Neural cell (in vitro differentiated cells): ENCODE data around the gene AHNAK. TPM values are rescaled to one million over a fixed set of nuclear protein-coding genes. Genes with fewer than 3 reads are reported as not detected.

Experiments
- H2AFZ ChIP-seq: fragments of 200-600, 300-800 bp; sonication (generic), shearing (Covaris generic); 2 replicates; pipeline ENCODE4 v1.6.0; 2014; ENCODE audit warnings: low read depth, mild to moderate bottlenecking, antibody characterized with exemption, low read length, moderate library complexity
- H3F3A ChIP-seq: fragments of 200-600 bp; shearing (Covaris generic); 2 replicates; pipeline ENCODE4 v1.6.1; 2016; ENCODE audit warnings: mild to moderate bottlenecking, moderate library complexity, mixed read lengths, antibody characterized with exemption, low read length; ENCODE audit not compliant: insufficient read depth, poor library complexity, severe bottlenecking
- H3K27ac ChIP-seq: fragments of 200-600, 300-800 bp; sonication (generic), shearing (Covaris generic); 2 replicates; pipeline ENCODE4 v1.5.1; 2014; ENCODE audit warnings: mild to moderate bottlenecking, low read length, moderate library complexity
- H3K27me3 ChIP-seq: fragments of 300-800, 200-600 bp; sonication (generic), shearing (Covaris generic); 2 replicates; pipeline ENCODE4 v1.6.0; 2014; ENCODE audit warnings: mild to moderate bottlenecking, low read depth, low read length, moderate library complexity; ENCODE audit not compliant: insufficient read depth
- H3K36me3 ChIP-seq: fragments of 300-800, 200-600 bp; sonication (generic), shearing (Covaris generic); 2 replicates; pipeline ENCODE4 v1.5.1; 2014; ENCODE audit warnings: mild to moderate bottlenecking, antibody characterized with exemption, low read length, moderate library complexity; ENCODE audit not compliant: insufficient read depth
- H3K4me2 ChIP-seq: fragments of 300-800, 200-600 bp; sonication (generic), shearing (Covaris generic); 2 replicates; pipeline ENCODE4 v1.6.0; 2014; ENCODE audit warnings: mild to moderate bottlenecking, low read length
- H3K4me3 ChIP-seq: fragments of 300-800, 200-600 bp; sonication (generic), shearing (Covaris generic); 2 replicates; pipeline ENCODE4 v1.5.1; 2014; ENCODE audit warnings: mild to moderate bottlenecking, low read length, moderate library complexity
- H3K79me2 ChIP-seq: fragments of 200-600 bp; shearing (Covaris generic); replicated peaks from 2 replicates; pipeline ENCODE4 v1.6.0; 2014; ENCODE audit warnings: mild to moderate bottlenecking, low read length, moderate library complexity; ENCODE audit not compliant: insufficient read depth
- H3K9ac ChIP-seq: fragments of 300-800, 200-600 bp; sonication (generic), shearing (Covaris generic); 2 replicates; pipeline ENCODE4 v1.6.1; 2016; ENCODE audit warnings: mild to moderate bottlenecking, low read length, mixed read lengths
- H3K9me2 ChIP-seq: fragments of 200-600 bp; shearing (Covaris generic); 2 replicates; pipeline ENCODE4 v1.6.1; 2016; ENCODE audit warnings: mild to moderate bottlenecking, low read length, mixed read lengths; ENCODE audit not compliant: insufficient read depth
- H3K9me3 ChIP-seq: fragments of 200-600, 300-800 bp; sonication (generic), shearing (Covaris generic); 2 replicates; pipeline ENCODE4 v1.6.1; 2016; ENCODE audit warnings: mild to moderate bottlenecking, mixed run types, low read length, moderate library complexity, mixed read lengths
- H4K20me1 ChIP-seq: fragments of 200-600 bp; shearing (Covaris generic); 2 replicates; pipeline ENCODE4 v1.6.1; 2016; ENCODE audit warnings: mild to moderate bottlenecking, mixed run types; ENCODE audit not compliant: insufficient read depth
- EP300 ChIP-seq: fragments of 450-650 bp; conservative IDR thresholded peaks from 2 replicates; pipeline ENCODE4 v1.6.1; 2014; ENCODE audit warnings: antibody characterized with exemption, mild to moderate bottlenecking, moderate library complexity; ENCODE audit not compliant: poor library complexity, severe bottlenecking
- MXI1 ChIP-seq: fragments of 450-650 bp; conservative IDR thresholded peaks from 2 replicates; pipeline ENCODE4 v1.6.1; 2014; ENCODE audit warnings: antibody characterized with exemption, mild to moderate bottlenecking; ENCODE audit not compliant: poor library complexity, severe bottlenecking
- POLR2AphosphoS5 ChIP-seq: IDR thresholded peaks from 2 replicates; pipeline ENCODE4 v1.6.1; 2012
- RAD21 ChIP-seq: fragments of 450-650 bp; conservative IDR thresholded peaks from 2 replicates; pipeline ENCODE4 v1.6.1; 2014; ENCODE audit warnings: antibody characterized with exemption, mild to moderate bottlenecking, moderate library complexity
- SMC3 ChIP-seq: fragments of 450-650 bp; conservative IDR thresholded peaks from 2 replicates; pipeline ENCODE4 v1.6.1; 2014; ENCODE audit warnings: antibody characterized with exemption, mild to moderate bottlenecking, moderate library complexity; ENCODE audit not compliant: poor library complexity
- TAF1 ChIP-seq: IDR thresholded peaks from 2 replicates; pipeline ENCODE4 v1.6.1; 2012; ENCODE audit warnings: low read depth
- polyA plus RNA-seq: library from polyadenylated mRNA; depleted of rRNA; stranded (reverse); fragments of >200 nt; gene quantifications from 2 replicates; pipeline ENCODE4 v1.2.3, GENCODE V29; 2014
- TF ChIP-seq, protein P1 (sequence below): fragments of 450-650 bp; IDR thresholded peaks from 2 replicates; pipeline ENCODE4 v1.5.1; 2014; ENCODE audit warnings: antibody characterized with exemption, mild to moderate bottlenecking, moderate library complexity; ENCODE audit not compliant: poor library complexity, severe bottlenecking
- TF ChIP-seq, protein P2 (sequence below): IDR thresholded peaks from 2 replicates; pipeline ENCODE4 v1.6.1; 2012; ENCODE audit warnings: borderline replicate concordance

The AHNAK gene
- polyA plus RNA-seq, 1 donor from 2014 or later, result 0.11 TPM

DNA sequence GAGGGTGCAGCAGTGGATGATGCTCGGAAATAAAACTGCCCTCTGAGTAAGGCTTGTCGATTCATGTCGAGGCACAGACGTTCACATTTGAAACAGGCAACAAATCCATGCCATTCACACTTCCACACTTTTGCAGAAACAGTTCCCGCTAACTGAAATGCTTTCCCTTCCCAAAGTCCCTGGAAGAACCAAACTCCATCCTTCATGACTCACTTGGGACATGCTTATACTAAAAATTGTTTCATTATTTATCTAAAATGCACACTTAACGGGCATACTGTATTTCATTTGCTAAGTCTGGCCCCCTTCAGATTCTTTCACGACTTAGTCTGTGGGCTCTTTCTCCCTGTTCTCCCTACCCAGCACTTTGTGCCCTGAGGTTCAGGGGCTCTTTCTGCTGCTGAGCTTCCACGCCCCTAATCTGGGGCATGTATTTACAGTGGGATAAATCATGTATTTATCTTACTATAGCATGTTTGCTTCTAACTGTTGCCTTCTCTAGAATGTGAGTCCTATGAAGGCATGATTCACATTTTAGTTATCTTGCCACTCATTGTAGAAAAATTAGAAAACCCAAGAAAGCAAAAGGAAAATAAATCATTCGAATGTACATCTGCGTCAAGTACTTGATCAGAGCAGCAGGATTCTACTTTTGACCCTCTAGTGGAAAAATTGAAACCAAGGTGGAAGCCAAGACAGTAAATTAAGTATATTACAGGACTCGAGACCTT, 115.3 kb downstream of the AHNAK start:
- Histone ChIP-seq H4K20me1 (no peaks in the 10 kb centered on the region), H3F3A (no peaks in the 10 kb centered on the region), H3K9me3 (no peaks in the 10 kb centered on the region), H3K36me3 (no peaks in the 10 kb centered on the region), H3K79me2 (no peaks in the 10 kb centered on the region), H3K9ac (no peak overlapping the region), H3K4me3 (no peak overlapping the region), H3K27me3 (no peaks in the 10 kb centered on the region), H3K4me2 (no peak overlapping the region), H2AFZ (no peak overlapping the region), H3K27ac (no peak overlapping the region), H3K9me2 (no peaks in the 10 kb centered on the region)
- TF ChIP-seq TAF1, result no peak
- TF ChIP-seq, protein P1, sequence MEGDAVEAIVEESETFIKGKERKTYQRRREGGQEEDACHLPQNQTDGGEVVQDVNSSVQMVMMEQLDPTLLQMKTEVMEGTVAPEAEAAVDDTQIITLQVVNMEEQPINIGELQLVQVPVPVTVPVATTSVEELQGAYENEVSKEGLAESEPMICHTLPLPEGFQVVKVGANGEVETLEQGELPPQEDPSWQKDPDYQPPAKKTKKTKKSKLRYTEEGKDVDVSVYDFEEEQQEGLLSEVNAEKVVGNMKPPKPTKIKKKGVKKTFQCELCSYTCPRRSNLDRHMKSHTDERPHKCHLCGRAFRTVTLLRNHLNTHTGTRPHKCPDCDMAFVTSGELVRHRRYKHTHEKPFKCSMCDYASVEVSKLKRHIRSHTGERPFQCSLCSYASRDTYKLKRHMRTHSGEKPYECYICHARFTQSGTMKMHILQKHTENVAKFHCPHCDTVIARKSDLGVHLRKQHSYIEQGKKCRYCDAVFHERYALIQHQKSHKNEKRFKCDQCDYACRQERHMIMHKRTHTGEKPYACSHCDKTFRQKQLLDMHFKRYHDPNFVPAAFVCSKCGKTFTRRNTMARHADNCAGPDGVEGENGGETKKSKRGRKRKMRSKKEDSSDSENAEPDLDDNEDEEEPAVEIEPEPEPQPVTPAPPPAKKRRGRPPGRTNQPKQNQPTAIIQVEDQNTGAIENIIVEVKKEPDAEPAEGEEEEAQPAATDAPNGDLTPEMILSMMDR, result no peak

DNA sequence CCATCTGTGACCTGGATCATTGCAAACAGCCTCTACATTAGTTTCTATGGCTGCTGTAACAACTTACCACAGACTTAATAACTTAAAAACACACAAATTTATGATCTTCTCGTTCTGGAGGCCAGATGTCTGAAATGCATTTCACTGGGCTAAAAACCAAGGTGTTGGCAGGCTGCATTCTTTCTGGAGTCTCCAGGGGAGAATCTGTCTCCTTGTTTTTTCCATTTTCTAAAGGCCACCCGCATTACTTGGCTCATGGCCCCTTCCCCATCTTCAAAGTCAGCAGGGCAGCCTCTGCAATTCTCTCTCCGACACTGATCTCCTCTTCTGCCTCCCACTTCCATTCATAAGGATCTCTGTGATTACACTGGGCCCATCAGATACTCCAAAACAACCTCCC, 116.2 kb downstream of the AHNAK start:
- no peaks in the 10 kb centered on the region for H3K36me3 ChIP-seq
- no peaks in the 10 kb centered on the region for H4K20me1 ChIP-seq
- H3K9me3 ChIP-seq, result no peaks in the 10 kb centered on the region
- no peaks in the 10 kb centered on the region for H3K9me2 ChIP-seq
- no peaks in the 10 kb centered on the region for H3K27me3 ChIP-seq
- H2AFZ ChIP-seq, result no peak overlapping the region
- TF ChIP-seq MXI1 (no peak), EP300 (no peak), TAF1 (no peak), RAD21 (no peak), SMC3 (no peak), POLR2AphosphoS5 (no peak)
- TF ChIP-seq, protein P1, result no peak
- TF ChIP-seq, protein P2, sequence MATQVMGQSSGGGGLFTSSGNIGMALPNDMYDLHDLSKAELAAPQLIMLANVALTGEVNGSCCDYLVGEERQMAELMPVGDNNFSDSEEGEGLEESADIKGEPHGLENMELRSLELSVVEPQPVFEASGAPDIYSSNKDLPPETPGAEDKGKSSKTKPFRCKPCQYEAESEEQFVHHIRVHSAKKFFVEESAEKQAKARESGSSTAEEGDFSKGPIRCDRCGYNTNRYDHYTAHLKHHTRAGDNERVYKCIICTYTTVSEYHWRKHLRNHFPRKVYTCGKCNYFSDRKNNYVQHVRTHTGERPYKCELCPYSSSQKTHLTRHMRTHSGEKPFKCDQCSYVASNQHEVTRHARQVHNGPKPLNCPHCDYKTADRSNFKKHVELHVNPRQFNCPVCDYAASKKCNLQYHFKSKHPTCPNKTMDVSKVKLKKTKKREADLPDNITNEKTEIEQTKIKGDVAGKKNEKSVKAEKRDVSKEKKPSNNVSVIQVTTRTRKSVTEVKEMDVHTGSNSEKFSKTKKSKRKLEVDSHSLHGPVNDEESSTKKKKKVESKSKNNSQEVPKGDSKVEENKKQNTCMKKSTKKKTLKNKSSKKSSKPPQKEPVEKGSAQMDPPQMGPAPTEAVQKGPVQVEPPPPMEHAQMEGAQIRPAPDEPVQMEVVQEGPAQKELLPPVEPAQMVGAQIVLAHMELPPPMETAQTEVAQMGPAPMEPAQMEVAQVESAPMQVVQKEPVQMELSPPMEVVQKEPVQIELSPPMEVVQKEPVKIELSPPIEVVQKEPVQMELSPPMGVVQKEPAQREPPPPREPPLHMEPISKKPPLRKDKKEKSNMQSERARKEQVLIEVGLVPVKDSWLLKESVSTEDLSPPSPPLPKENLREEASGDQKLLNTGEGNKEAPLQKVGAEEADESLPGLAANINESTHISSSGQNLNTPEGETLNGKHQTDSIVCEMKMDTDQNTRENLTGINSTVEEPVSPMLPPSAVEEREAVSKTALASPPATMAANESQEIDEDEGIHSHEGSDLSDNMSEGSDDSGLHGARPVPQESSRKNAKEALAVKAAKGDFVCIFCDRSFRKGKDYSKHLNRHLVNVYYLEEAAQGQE, result no peak
- H3K27ac ChIP-seq, result no peak overlapping the region
- no peaks in the 10 kb centered on the region for H3F3A ChIP-seq
- H3K4me3 ChIP-seq, result no peak overlapping the region
- H3K79me2 ChIP-seq, result no peaks in the 10 kb centered on the region
- H3K9ac ChIP-seq, result no peak overlapping the region
- no peak overlapping the region for H3K4me2 ChIP-seq
